Measurements from ENCODE around the gene PHF10.

Gene PHF10

GRCh38 chr6:169660751-169661390 lies 63.4 kb downstream of the PHF10 start:
- no CpG with 5 or more reads among the region's 26 CpGs for WGBS (ENCODE audit: insufficient coverage, insufficient read length)
- Histone ChIP-seq H3K4me3 (ENCODE audit: low read length) (no peak overlapping the region), H3K27me3 (ENCODE audit: control insufficient read depth, insufficient read depth, low read length) (no peaks in the 10 kb centered on the region), H3K4me1 (ENCODE audit: control insufficient read depth, insufficient read depth, low read length) (no peaks in the 10 kb centered on the region), H3K9me3 (ENCODE audit: control insufficient read depth, insufficient read depth, low read length) (no peaks in the 10 kb centered on the region), H3K27ac (ENCODE audit: low read length) (no peak overlapping the region), H3K36me3 (ENCODE audit: control insufficient read depth, insufficient read depth, low read length) (peaks cover 40% of the 10 kb centered on the region)
- DNase-seq (ENCODE audit: low read depth, low spot score), result no peak

- Histone ChIP-seq H3K27ac (ENCODE audit: low read length) (no peak overlapping the region), H3K36me3 (ENCODE audit: control insufficient read depth, insufficient read depth, low read length) (peaks cover 37% of the 10 kb centered on the region), H3K4me3 (ENCODE audit: low read length) (no peak overlapping the region)
Observed at GRCh38 chr6:169659820-169660610, 64.3 kb downstream of the PHF10 start.

GRCh38 chr6:169657284-169657610 lies 67.1 kb downstream of the PHF10 start:
- H3K27me3 ChIP-seq (ENCODE audit: control insufficient read depth, insufficient read depth, low read length), result no peaks in the 10 kb centered on the region
- H3K4me3 ChIP-seq (ENCODE audit: low read length), result no peak overlapping the region
- H3K9me3 ChIP-seq (ENCODE audit: control insufficient read depth, insufficient read depth, low read length), result no peaks in the 10 kb centered on the region
- DNase-seq (ENCODE audit: low read depth, low spot score), result no peak
- no CpG with 5 or more reads among the region's 13 CpGs for WGBS (ENCODE audit: insufficient coverage, insufficient read length)
- H3K4me1 ChIP-seq (ENCODE audit: control insufficient read depth, insufficient read depth, low read length), result no peaks in the 10 kb centered on the region
- H3K36me3 ChIP-seq (ENCODE audit: control insufficient read depth, insufficient read depth, low read length), result peaks cover 30% of the 10 kb centered on the region
- H3K27ac ChIP-seq (ENCODE audit: low read length), result no peak overlapping the region

More at GRCh38 chr6:169659820-169660610, 64.3 kb downstream of the PHF10 start:
- DNase-seq (ENCODE audit: low read depth, low spot score), result no peak
- Histone ChIP-seq H3K9me3 (ENCODE audit: control insufficient read depth, insufficient read depth, low read length) (no peaks in the 10 kb centered on the region), H3K27me3 (ENCODE audit: control insufficient read depth, insufficient read depth, low read length) (no peaks in the 10 kb centered on the region), H3K4me1 (ENCODE audit: control insufficient read depth, insufficient read depth, low read length) (no peaks in the 10 kb centered on the region)
- WGBS (ENCODE audit: insufficient coverage, insufficient read length), result no CpG with 5 or more reads among the region's 26 CpGs

GRCh38 chr6:169656546-169657283 lies 67.6 kb downstream of the PHF10 start:
- H3K4me3 ChIP-seq (ENCODE audit: low read length), result no peak overlapping the region
- WGBS (ENCODE audit: insufficient coverage, insufficient read length), result no CpG with 5 or more reads among the region's 23 CpGs
- H3K27me3 ChIP-seq (ENCODE audit: control insufficient read depth, insufficient read depth, low read length), result no peaks in the 10 kb centered on the region
- no peak for DNase-seq (ENCODE audit: low read depth, low spot score)
- no peaks in the 10 kb centered on the region for H3K9me3 ChIP-seq (ENCODE audit: control insufficient read depth, insufficient read depth, low read length)
- peaks cover 30% of the 10 kb centered on the region for H3K36me3 ChIP-seq (ENCODE audit: control insufficient read depth, insufficient read depth, low read length)
- no peak overlapping the region for H3K27ac ChIP-seq (ENCODE audit: low read length)
- H3K4me1 ChIP-seq (ENCODE audit: control insufficient read depth, insufficient read depth, low read length), result no peaks in the 10 kb centered on the region

GRCh38 chr6:169654598-169655391 lies 69.5 kb downstream of the PHF10 start:
- H3K4me1 ChIP-seq (ENCODE audit: control insufficient read depth, insufficient read depth, low read length), result no peaks in the 10 kb centered on the region
- H3K27ac ChIP-seq (ENCODE audit: low read length), result no peak overlapping the region
- peak overlapping the region; percentile 28; the same call in 1 of the 2 replicates for H3K4me3 ChIP-seq (ENCODE audit: low read length)
- no peaks in the 10 kb centered on the region for H3K9me3 ChIP-seq (ENCODE audit: control insufficient read depth, insufficient read depth, low read length)
- peak; percentile 22 for DNase-seq (ENCODE audit: low read depth, low spot score)
- H3K27me3 ChIP-seq (ENCODE audit: control insufficient read depth, insufficient read depth, low read length), result no peaks in the 10 kb centered on the region
- no CpG with 5 or more reads among the region's 46 CpGs for WGBS (ENCODE audit: insufficient coverage, insufficient read length)
- peaks cover 23% of the 10 kb centered on the region for H3K36me3 ChIP-seq (ENCODE audit: control insufficient read depth, insufficient read depth, low read length)

Measured in iPS DF 6.9 (cell line).